ENCODE measurements around the gene SULT2B1.

The SULT2B1 gene

GRCh38 chr19:48595171-48595570 is 43.2 kb downstream of the SULT2B1 start:
- no peak for DNase-seq (ENCODE audit: low read depth)
- no peak for TF ChIP-seq CTCF (IDR thresholded peaks at IDR 0.05; ENCODE audit: insufficient read depth, low read depth, low read length, missing control alignments)
- H3K4me3 ChIP-seq (ENCODE audit: low read depth, low read length): no peak overlapping the region

- no peak overlapping the region for H3K4me3 ChIP-seq (ENCODE audit: low read depth, low read length)
- no peak for TF ChIP-seq CTCF (IDR thresholded peaks at IDR 0.05; ENCODE audit: insufficient read depth, low read depth, low read length, missing control alignments)
- DNase-seq (ENCODE audit: low read depth): no peak
These were observed 43.9 kb downstream of the SULT2B1 start for GRCh38 chr19:48595833-48596232.

GRCh38 chr19:48596237-48596636 is 44.3 kb downstream of the SULT2B1 start:
- no peak for DNase-seq (ENCODE audit: low read depth)
- H3K4me3 ChIP-seq (ENCODE audit: low read depth, low read length): no peak overlapping the region
- no peak for TF ChIP-seq CTCF (IDR thresholded peaks at IDR 0.05; ENCODE audit: insufficient read depth, low read depth, low read length, missing control alignments)

DNA sequence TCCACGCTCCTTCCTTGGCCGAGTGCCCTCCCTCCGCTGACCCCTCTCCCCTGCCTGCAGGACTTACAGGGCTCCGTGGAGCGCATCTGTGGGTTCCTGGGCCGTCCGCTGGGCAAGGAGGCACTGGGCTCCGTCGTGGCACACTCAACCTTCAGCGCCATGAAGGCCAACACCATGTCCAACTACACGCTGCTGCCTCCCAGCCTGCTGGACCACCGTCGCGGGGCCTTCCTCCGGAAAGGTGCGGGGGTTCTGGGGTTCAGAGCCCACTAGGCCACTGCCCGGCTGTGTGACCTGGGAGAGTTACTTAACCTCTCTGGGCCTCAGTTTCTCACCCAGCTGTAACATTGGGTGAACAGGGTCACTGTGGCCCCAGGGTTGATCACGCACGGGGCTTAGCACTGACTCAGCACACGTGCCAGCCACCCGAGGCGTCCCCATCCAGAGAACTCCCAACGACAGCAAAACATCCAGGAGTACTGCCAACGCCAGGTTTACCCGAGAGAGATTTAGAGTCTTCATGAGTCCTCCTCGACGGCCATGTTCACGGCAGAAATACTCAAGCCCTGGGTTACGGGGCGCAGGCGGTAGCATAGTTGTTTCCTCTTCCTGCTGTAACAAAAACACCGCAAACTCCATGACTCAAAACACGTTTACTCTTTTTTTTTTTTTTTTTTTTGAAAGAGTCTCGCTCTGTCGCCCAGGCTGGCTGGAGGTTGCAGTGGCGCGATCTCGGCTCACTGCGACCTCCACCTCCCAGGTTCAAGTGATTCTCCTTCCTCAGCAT is 44.9 kb downstream of the SULT2B1 start:
- peak overlapping the region; percentile 32 for H3K4me3 ChIP-seq (ENCODE audit: low read depth, low read length)
- no peak for TF ChIP-seq CTCF (IDR thresholded peaks at IDR 0.05; ENCODE audit: insufficient read depth, low read depth, low read length, missing control alignments)
- peak; percentile 67 for DNase-seq (ENCODE audit: low read depth)

- H3K4me3 ChIP-seq (ENCODE audit: low read depth, low read length): no peak overlapping the region
- no peak for TF ChIP-seq CTCF (IDR thresholded peaks at IDR 0.05; ENCODE audit: insufficient read depth, low read depth, low read length, missing control alignments)
These were observed 47.2 kb downstream of the SULT2B1 start for GRCh38 chr19:48598996-48599700.

DNA sequence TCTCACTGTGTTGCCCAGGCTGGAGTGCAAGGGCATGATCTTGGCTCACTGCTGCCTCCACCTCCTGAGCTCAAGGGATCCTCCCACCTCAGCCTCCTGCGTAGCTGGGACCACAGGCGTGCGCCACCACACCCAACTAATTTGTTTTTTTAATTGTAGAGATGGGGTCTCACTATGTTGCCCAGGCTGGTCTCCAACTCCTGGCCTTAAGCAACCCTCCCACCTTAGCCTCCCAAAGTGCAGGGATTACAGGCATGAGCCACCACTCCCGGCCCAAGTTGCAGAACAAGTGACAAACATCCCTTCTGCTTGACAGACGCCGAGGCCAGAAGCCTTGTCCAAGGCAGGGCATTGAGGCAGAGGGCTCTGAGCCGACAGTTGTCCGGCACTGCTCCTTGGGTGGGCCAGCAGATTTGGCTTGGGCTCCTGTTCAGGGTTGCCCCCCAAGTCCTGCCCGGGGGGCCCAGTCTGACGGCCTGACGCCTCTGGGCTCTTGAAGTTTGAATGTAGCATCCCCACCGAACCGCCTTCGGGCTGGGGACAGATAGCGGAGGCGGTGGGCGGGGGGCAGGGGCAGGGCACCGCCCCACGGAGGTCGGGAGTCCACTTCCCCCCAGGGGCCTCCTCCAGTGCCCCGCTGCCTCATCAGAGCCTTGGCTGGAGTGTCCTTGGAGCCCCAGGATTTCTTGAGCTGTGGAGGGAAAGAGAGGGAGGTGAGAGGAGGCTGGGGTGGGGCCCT is 48.9 kb downstream of the SULT2B1 start:
- DNase-seq (ENCODE audit: low read depth): no peak
- no peak overlapping the region for H3K4me3 ChIP-seq (ENCODE audit: low read depth, low read length)
- no peak for TF ChIP-seq CTCF (IDR thresholded peaks at IDR 0.05; ENCODE audit: insufficient read depth, low read depth, low read length, missing control alignments)

More at GRCh38 chr19:48598996-48599700, 47.2 kb downstream of the SULT2B1 start:
- no peak for DNase-seq (ENCODE audit: low read depth)
